Spleen (tissue), 7 donors: ENCODE data around the gene NHERF1.

ENCODE experiments used
- POLR2A ChIP-seq, 3 donors: fragments of 450-650 bp; IDR thresholded peaks; one replicate each; pipeline ENCODE4 v1.5.1; 2017; ENCODE audit warnings: antibody characterized with exemption in 3 of 3, mild to moderate bottlenecking in 1 of 3
- POLR2AphosphoS5 ChIP-seq, 3 donors: sonication (generic); formaldehyde crosslinking; IDR thresholded peaks; one replicate each; pipeline ENCODE4 v1.5.1; 2017; ENCODE audit warnings: antibody characterized with exemption in 3 of 3
- TF ChIP-seq, protein P1 (sequence below), 11 experiments: fragments of 200-600 bp in 7 of 11; fragments of 450-650 bp in 4 of 11; sonication (generic) in 4 of 11; IDR thresholded peaks in 8 of 11; conservative IDR thresholded peaks in 3 of 11; 1 replicate in 7 of 11; 2 replicates in 4 of 11; pipeline versions ENCODE4 v1.4.0 to v1.8.0; 2016 to 2021; ENCODE audit warnings: antibody characterized with exemption in 11 of 11, inconsistent platforms in 4 of 11, mild to moderate bottlenecking in 1 of 11
- donor health status: DM: no; HTN: no; CAD: no; lungs with moderate emphysema.
- donor health status: DM: no; HTN: no; CAD: no.
- donor health status: DM: no; HTN: no; CAD: no.

DNA sequence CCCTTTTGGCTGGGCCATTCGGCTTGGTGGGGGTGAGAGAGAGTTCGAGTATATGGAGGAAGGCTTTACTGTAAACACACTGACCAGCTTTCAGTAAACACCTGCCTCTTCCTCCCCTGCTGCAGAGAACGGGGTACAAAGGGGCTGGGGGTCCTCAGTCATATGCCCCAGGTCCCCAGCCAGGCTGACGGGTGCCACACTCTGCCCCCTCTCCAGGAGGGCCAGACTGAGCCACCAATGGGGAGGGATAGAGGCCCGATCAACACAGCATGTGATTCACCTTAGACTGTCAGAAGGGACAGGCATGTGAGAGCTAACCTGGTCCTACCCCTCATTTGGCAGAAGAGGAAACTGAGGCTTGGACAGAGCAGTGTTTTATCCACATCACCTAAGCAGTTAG, 13.0 kb downstream of the NHERF1 start:
- TF ChIP-seq, protein P1, sequence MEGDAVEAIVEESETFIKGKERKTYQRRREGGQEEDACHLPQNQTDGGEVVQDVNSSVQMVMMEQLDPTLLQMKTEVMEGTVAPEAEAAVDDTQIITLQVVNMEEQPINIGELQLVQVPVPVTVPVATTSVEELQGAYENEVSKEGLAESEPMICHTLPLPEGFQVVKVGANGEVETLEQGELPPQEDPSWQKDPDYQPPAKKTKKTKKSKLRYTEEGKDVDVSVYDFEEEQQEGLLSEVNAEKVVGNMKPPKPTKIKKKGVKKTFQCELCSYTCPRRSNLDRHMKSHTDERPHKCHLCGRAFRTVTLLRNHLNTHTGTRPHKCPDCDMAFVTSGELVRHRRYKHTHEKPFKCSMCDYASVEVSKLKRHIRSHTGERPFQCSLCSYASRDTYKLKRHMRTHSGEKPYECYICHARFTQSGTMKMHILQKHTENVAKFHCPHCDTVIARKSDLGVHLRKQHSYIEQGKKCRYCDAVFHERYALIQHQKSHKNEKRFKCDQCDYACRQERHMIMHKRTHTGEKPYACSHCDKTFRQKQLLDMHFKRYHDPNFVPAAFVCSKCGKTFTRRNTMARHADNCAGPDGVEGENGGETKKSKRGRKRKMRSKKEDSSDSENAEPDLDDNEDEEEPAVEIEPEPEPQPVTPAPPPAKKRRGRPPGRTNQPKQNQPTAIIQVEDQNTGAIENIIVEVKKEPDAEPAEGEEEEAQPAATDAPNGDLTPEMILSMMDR (IDR thresholded peaks at IDR 0.05 in 8 of 11, conservative IDR thresholded peaks at IDR 0.05 in 3 of 11): no peak
- TF ChIP-seq POLR2A (IDR thresholded peaks at IDR 0.05): no peak
- TF ChIP-seq POLR2AphosphoS5 (IDR thresholded peaks at IDR 0.05): no peak
